Putamen (tissue), 1 donor: ENCODE data around the gene CHRND.

ENCODE experiments used
- DNase-seq: peaks from one replicate; pipeline ENCODE4 v3.0.0-alpha.2; 2016; ENCODE audit warnings: low spot score

Gene CHRND

GRCh38 chr2:232503809-232504323 is 22.1 kb upstream of the CHRND start:
- DNase-seq, result no peak

GRCh38 chr2:232504438-232504837 is 21.5 kb upstream of the CHRND start:
- no peak for DNase-seq

- DNase-seq, result no peak
Measured at GRCh38 chr2:232505856-232506255, 20.1 kb upstream of the CHRND start.

GRCh38 chr2:232506709-232507108 is 19.3 kb upstream of the CHRND start:
- DNase-seq, result no peak

GRCh38 chr2:232508251-232508650 is 17.7 kb upstream of the CHRND start:
- no peak for DNase-seq

GRCh38 chr2:232511336-232511890 is 14.5 kb upstream of the CHRND start:
- DNase-seq, result no peak

GRCh38 chr2:232512602-232513001 is 13.4 kb upstream of the CHRND start:
- no peak for DNase-seq

- no peak for DNase-seq
Measured at GRCh38 chr2:232513353-232513752, 12.6 kb upstream of the CHRND start.

GRCh38 chr2:232515639-232516038 is 10.3 kb upstream of the CHRND start:
- no peak for DNase-seq

GRCh38 chr2:232516551-232516950 is 9.4 kb upstream of the CHRND start:
- DNase-seq, result no peak

- DNase-seq, result no peak
Measured at GRCh38 chr2:232518844-232519243, 7.1 kb upstream of the CHRND start.

- no peak for DNase-seq
Measured at GRCh38 chr2:232519581-232520438, 6.2 kb upstream of the CHRND start, which contains the start of gene PRSS56. TSS of gene PRSS56 (plus strand) at chr2:232520388. CDS start at chr2:232520599, 211 bp downstream.

- DNase-seq, result no peak
Measured at GRCh38 chr2:232520489-232520888, 5.5 kb upstream of the CHRND start.

- no peak for DNase-seq
Measured at GRCh38 chr2:232521098-232521497, 4.9 kb upstream of the CHRND start.

GRCh38 chr2:232521959-232522622 is 3.9 kb upstream of the CHRND start:
- DNase-seq, result no peak

GRCh38 chr2:232522623-232523401 is 3.1 kb upstream of the CHRND start:
- DNase-seq, result no peak

GRCh38 chr2:232523402-232523681 is 2.6 kb upstream of the CHRND start:
- no peak for DNase-seq

- peak; percentile 15 for DNase-seq
Measured at GRCh38 chr2:232523682-232524597, 2.0 kb upstream of the CHRND start.

- DNase-seq, result no peak
Measured at GRCh38 chr2:232524771-232525170, 1.2 kb upstream of the CHRND start.

GRCh38 chr2:232525199-232525598 is 761 bp upstream of the CHRND start:
- DNase-seq, result no peak

- no peak for DNase-seq
Measured at GRCh38 chr2:232526372-232526941, 497 bp downstream of the CHRND start.
